HG02885 (cell line): ENCODE measurements around the gene MAN1A2.

Experiments
- ATAC-seq: cut with Tn5 transposase; IDR thresholded peaks from one replicate; pipeline ENCODE4 v1.9.1; 2021; ENCODE audit warnings: mild to moderate bottlenecking; ENCODE audit not compliant: unreplicated experiment, poor library complexity

MAN1A2 gene

GRCh38 chr1:117571496-117571895 is 204.2 kb downstream of the MAN1A2 start:
- ATAC-seq, result no peak

GRCh38 chr1:117572546-117572945 is 205.3 kb downstream of the MAN1A2 start:
- ATAC-seq, result peak; percentile 53

GRCh38 chr1:117573386-117574023 is 206.3 kb downstream of the MAN1A2 start:
- no peak for ATAC-seq

GRCh38 chr1:117574161-117574835 is 207.0 kb downstream of the MAN1A2 start:
- no peak for ATAC-seq

GRCh38 chr1:117575586-117576225 is 208.5 kb downstream of the MAN1A2 start:
- no peak for ATAC-seq

GRCh38 chr1:117576236-117576635 is 209.0 kb downstream of the MAN1A2 start:
- no peak for ATAC-seq

GRCh38 chr1:117577191-117577885 is 210.1 kb downstream of the MAN1A2 start:
- no peak for ATAC-seq

- no peak for ATAC-seq
Measured at GRCh38 chr1:117578466-117578865, 211.2 kb downstream of the MAN1A2 start.
